ENCODE data around the gene EPHB6.
A peak's percentile ranks its signal among the peaks of the same experiment; 100 is the strongest.

Gene EPHB6, protein sequence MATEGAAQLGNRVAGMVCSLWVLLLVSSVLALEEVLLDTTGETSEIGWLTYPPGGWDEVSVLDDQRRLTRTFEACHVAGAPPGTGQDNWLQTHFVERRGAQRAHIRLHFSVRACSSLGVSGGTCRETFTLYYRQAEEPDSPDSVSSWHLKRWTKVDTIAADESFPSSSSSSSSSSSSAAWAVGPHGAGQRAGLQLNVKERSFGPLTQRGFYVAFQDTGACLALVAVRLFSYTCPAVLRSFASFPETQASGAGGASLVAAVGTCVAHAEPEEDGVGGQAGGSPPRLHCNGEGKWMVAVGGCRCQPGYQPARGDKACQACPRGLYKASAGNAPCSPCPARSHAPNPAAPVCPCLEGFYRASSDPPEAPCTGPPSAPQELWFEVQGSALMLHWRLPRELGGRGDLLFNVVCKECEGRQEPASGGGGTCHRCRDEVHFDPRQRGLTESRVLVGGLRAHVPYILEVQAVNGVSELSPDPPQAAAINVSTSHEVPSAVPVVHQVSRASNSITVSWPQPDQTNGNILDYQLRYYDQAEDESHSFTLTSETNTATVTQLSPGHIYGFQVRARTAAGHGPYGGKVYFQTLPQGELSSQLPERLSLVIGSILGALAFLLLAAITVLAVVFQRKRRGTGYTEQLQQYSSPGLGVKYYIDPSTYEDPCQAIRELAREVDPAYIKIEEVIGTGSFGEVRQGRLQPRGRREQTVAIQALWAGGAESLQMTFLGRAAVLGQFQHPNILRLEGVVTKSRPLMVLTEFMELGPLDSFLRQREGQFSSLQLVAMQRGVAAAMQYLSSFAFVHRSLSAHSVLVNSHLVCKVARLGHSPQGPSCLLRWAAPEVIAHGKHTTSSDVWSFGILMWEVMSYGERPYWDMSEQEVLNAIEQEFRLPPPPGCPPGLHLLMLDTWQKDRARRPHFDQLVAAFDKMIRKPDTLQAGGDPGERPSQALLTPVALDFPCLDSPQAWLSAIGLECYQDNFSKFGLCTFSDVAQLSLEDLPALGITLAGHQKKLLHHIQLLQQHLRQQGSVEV

GRCh38 chr7:142854372-142855113 is at the start of gene EPHB6:
Gene EPHB6, plus strand, starts transcription at chr7:142855076. Its CDS starts 8,152 bp downstream, at chr7:142863228.
- DNase-seq: peak; percentile 27 to 63 (median 52)

DNA sequence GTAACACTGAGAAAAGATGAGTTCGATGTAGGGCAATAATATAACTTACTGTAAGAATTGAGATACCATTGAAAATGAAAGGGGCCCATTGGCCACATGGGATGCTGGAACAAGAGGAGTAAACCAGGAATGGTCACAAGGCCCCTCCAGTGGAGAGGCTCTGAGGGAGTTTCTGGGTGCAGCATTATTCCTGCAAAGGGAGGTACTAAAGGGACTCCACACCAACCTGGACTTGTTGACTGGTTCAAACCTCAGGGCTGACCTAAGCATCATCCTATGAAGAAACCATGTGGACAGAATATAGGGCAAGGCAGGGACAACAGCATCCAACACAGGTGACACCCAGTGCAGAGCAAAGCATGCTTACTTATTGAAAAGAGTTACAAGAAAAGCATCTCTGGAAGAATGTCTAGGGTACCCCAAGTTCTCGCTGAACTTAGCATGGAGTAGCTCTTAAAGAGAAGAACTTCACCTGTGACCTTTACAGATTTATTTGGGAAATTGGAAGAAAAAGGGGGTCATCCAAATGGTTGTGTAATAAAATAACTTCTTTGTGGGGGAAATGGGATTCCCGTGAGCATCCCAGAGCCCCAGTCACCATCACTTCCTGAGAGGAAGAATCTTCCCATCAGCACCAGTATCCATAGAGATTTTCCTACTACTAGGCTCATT is 49.4 kb upstream of the EPHB6 start:
- no peak for DNase-seq

- DNase-seq: no peak
Measured at GRCh38 chr7:142806022-142806356, 48.9 kb upstream of the EPHB6 start.

GRCh38 chr7:142806957-142807356 is 47.9 kb upstream of the EPHB6 start:
- DNase-seq: no peak

DNA sequence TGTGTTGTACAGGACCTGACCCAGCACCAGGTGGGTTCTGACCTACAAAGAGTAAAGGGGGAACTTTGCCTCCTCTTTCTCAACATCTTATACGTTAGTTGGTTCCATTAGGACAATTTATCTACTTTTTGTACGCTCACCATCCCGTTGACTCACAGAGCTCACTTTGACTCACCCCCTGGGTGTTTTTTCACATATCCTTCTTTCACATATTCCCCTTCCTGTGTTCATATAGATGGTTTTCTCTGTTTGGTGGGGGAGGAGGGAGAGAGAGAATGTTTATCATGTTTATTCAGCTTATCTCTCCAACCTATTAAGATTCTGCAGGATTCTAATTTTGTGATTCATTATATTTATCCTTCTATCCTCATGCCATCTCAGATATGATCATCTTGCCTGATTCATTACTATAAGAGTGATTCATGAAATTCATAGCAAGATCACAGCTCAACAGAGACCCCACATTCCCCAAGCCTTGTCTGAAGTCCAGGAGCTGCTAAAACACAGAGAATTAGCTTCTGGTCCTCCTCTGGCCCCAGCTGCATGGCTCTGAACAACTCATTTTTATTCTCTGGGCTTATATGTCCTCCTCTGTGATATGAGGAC is 46.9 kb upstream of the EPHB6 start:
- DNase-seq: peak in 2 of 6 experiments; percentile 43 to 52

GRCh38 chr7:142808461-142808801 is 46.4 kb upstream of the EPHB6 start:
- no peak for DNase-seq

GRCh38 chr7:142808802-142809583 is 45.9 kb upstream of the EPHB6 start:
- DNase-seq: peak; percentile 89 to 99 (median 95)

GRCh38 chr7:142809671-142810070 is 45.2 kb upstream of the EPHB6 start:
- DNase-seq: no peak

DNA sequence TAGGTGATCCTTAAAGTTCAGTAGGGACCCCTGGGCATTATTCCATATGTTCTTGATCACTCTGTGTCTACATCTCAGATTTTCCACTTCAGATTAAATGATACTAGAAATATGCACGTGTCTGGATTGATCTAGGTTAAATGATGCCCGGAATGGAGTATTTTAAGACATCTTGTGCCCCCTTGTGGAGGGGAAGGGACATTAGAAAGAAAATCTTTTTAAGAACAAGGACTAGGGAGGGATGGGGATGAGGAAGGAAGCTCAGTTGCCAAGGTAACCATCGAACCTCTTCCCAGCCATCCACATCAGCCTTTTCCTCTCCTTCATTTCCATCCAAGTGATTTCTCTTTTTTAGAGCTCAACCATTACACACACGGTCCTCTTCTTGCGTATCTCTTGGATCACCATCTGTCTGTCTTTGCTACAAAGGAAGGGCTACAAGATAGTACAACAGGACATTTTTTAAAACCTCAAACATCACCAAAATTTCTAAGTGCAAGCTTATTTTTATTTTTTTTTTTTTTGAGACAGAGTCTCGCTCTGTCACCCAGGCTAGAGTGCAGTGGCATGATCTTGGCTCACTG is 43.6 kb upstream of the EPHB6 start:
- peak in 5 of 6 experiments; percentile 29 to 84 (median 67) for DNase-seq

GRCh38 chr7:142812437-142813215 is 42.2 kb upstream of the EPHB6 start:
- DNase-seq: no peak

GRCh38 chr7:142813226-142813625 is 41.6 kb upstream of the EPHB6 start:
- DNase-seq: no peak

DNA sequence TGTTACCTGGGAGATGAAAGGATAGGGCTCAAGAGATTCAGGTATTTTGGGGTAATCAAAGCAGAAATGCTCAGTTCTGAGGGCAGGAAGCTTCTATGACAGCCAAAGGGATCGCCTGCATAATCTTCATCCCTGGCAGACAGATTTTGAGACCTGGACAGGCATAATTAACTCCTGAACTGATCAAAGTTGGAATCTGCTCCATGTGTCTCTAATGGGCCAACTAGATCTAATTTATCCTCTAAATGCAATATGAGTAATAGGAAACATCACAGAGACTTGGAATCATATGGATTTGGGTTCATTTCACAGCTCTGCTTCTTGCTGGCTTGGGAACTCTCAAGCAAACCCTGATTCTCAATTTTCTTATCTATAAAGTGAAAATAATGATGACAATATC is 41.2 kb upstream of the EPHB6 start:
- no peak for DNase-seq

- DNase-seq: no peak
Measured at GRCh38 chr7:142814451-142814850, 40.4 kb upstream of the EPHB6 start.

GRCh38 chr7:142815134-142815533 is 39.7 kb upstream of the EPHB6 start:
- no peak for DNase-seq

DNA sequence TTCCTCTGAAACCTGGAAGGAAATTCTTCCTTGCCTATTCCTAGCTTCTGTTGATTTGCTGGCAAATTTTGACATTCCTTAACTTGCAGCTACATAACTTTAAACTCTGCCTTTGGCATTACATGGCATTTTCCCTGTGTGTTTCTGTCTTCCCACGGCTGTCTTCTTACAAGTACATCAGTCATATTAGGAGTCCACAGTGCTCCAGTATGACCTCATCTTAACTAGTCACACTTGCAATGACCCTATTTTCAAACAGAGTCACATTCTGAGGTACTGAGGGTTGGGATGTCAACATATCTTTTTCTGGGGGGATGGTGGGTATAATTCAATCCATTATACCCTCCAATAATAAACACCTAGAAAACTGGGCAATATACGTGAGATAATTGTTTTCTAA is 37.4 kb upstream of the EPHB6 start:
- DNase-seq: no peak

- no peak for DNase-seq
Measured at GRCh38 chr7:142819530-142819929, 35.3 kb upstream of the EPHB6 start.

GRCh38 chr7:142822714-142823113 is 32.2 kb upstream of the EPHB6 start:
- no peak for DNase-seq

GRCh38 chr7:142827951-142828500 is 26.9 kb upstream of the EPHB6 start:
- no peak for DNase-seq

GRCh38 chr7:142832417-142832816 is 22.5 kb upstream of the EPHB6 start:
- no peak for DNase-seq

All from stimulated activated naive CD4-positive, alpha-beta T cell (primary cell).